Karpas-422 (cell line): ENCODE measurements around the gene TRUB1. TPM values are rescaled to one million over a fixed set of nuclear protein-coding genes. Genes with fewer than 3 reads are reported as not detected.

ENCODE experiments used
- DNase-seq: peaks from one replicate; pipeline ENCODE4 v3.0.0-alpha.2; 2015
- H2AFZ ChIP-seq: fragments of 200-600 bp; sonication (generic); 2 replicates; pipeline ENCODE4 v1.6.1; 2014; ENCODE audit warnings: antibody characterized with exemption, low read length, mixed read lengths
- H3K27ac ChIP-seq: fragments of 200-600 bp; sonication (generic); 2 replicates; pipeline ENCODE4 v1.5.1; 2014; ENCODE audit warnings: mild to moderate bottlenecking, low read length, moderate library complexity
- H3K27me3 ChIP-seq: fragments of 200-600 bp; sonication (generic); 2 replicates; pipeline ENCODE4 v1.6.1; 2014; ENCODE audit warnings: low read length, mixed read lengths
- H3K36me3 ChIP-seq: fragments of 200-600 bp; sonication (generic); 2 replicates; pipeline ENCODE4 v1.6.1; 2014; ENCODE audit warnings: low read length, mixed read lengths; ENCODE audit not compliant: insufficient read depth
- H3K4me1 ChIP-seq: fragments of 200-600 bp; sonication (generic); 2 replicates; pipeline ENCODE4 v1.6.1; 2014; ENCODE audit warnings: mild to moderate bottlenecking, low read length, mixed read lengths
- H3K4me2 ChIP-seq: fragments of 200-600 bp; sonication (generic); 2 replicates; pipeline ENCODE4 v1.6.1; 2014; ENCODE audit warnings: low read length, low read depth, mild to moderate bottlenecking; ENCODE audit not compliant: poor library complexity, severe bottlenecking
- H3K4me3 ChIP-seq: fragments of 200-600 bp; sonication (generic); 2 replicates; pipeline ENCODE4 v1.5.1; 2014; ENCODE audit warnings: mild to moderate bottlenecking, antibody characterized with exemption, low read length, mixed read lengths
- H3K79me2 ChIP-seq: fragments of 200-600 bp; sonication (generic); 2 replicates; pipeline ENCODE4 v1.6.1; 2014; ENCODE audit warnings: mild to moderate bottlenecking, low read length, mixed read lengths
- H3K9ac ChIP-seq: fragments of 200-600 bp; sonication (generic); 2 replicates; pipeline ENCODE4 v1.6.0; 2014; ENCODE audit warnings: low read length
- H3K9me2 ChIP-seq: fragments of 200-600 bp; sonication (generic), shearing (Covaris generic); replicated peaks from 2 replicates; pipeline ENCODE4 v1.6.0; 2014; ENCODE audit warnings: mild to moderate bottlenecking, low read length, moderate library complexity; ENCODE audit not compliant: insufficient read depth
- H3K9me3 ChIP-seq: fragments of 300-700, 200-600 bp; sonication (generic); 2 replicates; pipeline ENCODE4 v1.6.1; 2014; ENCODE audit warnings: low read length, mixed read lengths
- H4K20me1 ChIP-seq: fragments of 200-600 bp; sonication (generic); 2 replicates; pipeline ENCODE4 v1.6.1; 2014; ENCODE audit warnings: mild to moderate bottlenecking, antibody characterized with exemption, low read length, low read depth; ENCODE audit not compliant: insufficient read depth
- total RNA-seq: library from RNA; depleted of rRNA; stranded (reverse); fragments of >200 nt; shearing (Covaris generic); gene quantifications from 2 replicates; pipeline ENCODE4 v1.2.3, GENCODE V29; 2014; ENCODE audit warnings: low replicate concordance

TRUB1 gene
- total RNA-seq, 1 experiment from 2014 or later: 31.6 TPM

GRCh38 chr10:115018185-115018931, 80.4 kb downstream of the TRUB1 start:
- H4K20me1 ChIP-seq: no peaks in the 10 kb centered on the region
- no peak overlapping the region for H3K27ac ChIP-seq
- H3K36me3 ChIP-seq: no peaks in the 10 kb centered on the region
- no peaks in the 10 kb centered on the region for H3K9me3 ChIP-seq
- no peaks in the 10 kb centered on the region for H3K4me1 ChIP-seq
- no peak overlapping the region for H3K4me2 ChIP-seq
- 0 out of 2 replicates have a peak, but pooled peaks cover 4% of the 10 kb centered on the region for H3K27me3 ChIP-seq
- no peaks in the 10 kb centered on the region for H3K9me2 ChIP-seq
- H2AFZ ChIP-seq: no peak overlapping the region
- no peak overlapping the region for H3K9ac ChIP-seq
- DNase-seq: no peak
- no peak overlapping the region for H3K4me3 ChIP-seq
- H3K79me2 ChIP-seq: no peaks in the 10 kb centered on the region

- Histone ChIP-seq H3K4me3 (no peak overlapping the region), H2AFZ (no peak overlapping the region), H3K4me2 (no peak overlapping the region), H3K27me3 (0 out of 2 replicates have a peak, but pooled peaks cover 4% of the 10 kb centered on the region), H4K20me1 (no peaks in the 10 kb centered on the region), H3K9me2 (no peaks in the 10 kb centered on the region), H3K79me2 (no peaks in the 10 kb centered on the region), H3K4me1 (no peaks in the 10 kb centered on the region), H3K9me3 (no peaks in the 10 kb centered on the region), H3K27ac (no peak overlapping the region), H3K36me3 (no peaks in the 10 kb centered on the region), H3K9ac (no peak overlapping the region)
- no peak for DNase-seq
Observed at GRCh38 chr10:115020449-115020848, 82.5 kb downstream of the TRUB1 start.

GRCh38 chr10:115022733-115023132, 84.7 kb downstream of the TRUB1 start:
- Histone ChIP-seq H3K4me2 (no peak overlapping the region), H3K9me3 (no peaks in the 10 kb centered on the region), H3K79me2 (no peaks in the 10 kb centered on the region), H3K27me3 (0 out of 2 replicates have a peak, but pooled peaks cover 4% of the 10 kb centered on the region), H3K36me3 (no peaks in the 10 kb centered on the region), H3K4me3 (no peak overlapping the region), H3K27ac (no peak overlapping the region), H3K9ac (no peak overlapping the region), H2AFZ (no peak overlapping the region), H4K20me1 (no peaks in the 10 kb centered on the region), H3K9me2 (no peaks in the 10 kb centered on the region), H3K4me1 (no peaks in the 10 kb centered on the region)
- no peak for DNase-seq

- Histone ChIP-seq H3K4me2 (no peak overlapping the region), H4K20me1 (no peaks in the 10 kb centered on the region), H3K4me3 (no peak overlapping the region), H3K27me3 (0 out of 2 replicates have a peak, but pooled peaks cover 4% of the 10 kb centered on the region), H2AFZ (no peak overlapping the region), H3K79me2 (no peaks in the 10 kb centered on the region), H3K27ac (no peak overlapping the region), H3K9me2 (no peaks in the 10 kb centered on the region), H3K9ac (no peak overlapping the region), H3K36me3 (no peaks in the 10 kb centered on the region), H3K9me3 (no peaks in the 10 kb centered on the region), H3K4me1 (no peaks in the 10 kb centered on the region)
- no peak for DNase-seq
Observed at GRCh38 chr10:115023715-115024114, 85.7 kb downstream of the TRUB1 start.

GRCh38 chr10:115024371-115024770, 86.4 kb downstream of the TRUB1 start:
- H3K9ac ChIP-seq: no peak overlapping the region
- H4K20me1 ChIP-seq: no peaks in the 10 kb centered on the region
- no peaks in the 10 kb centered on the region for H3K79me2 ChIP-seq
- no peaks in the 10 kb centered on the region for H3K36me3 ChIP-seq
- H3K4me2 ChIP-seq: no peak overlapping the region
- 0 out of 2 replicates have a peak, but pooled peaks cover 4% of the 10 kb centered on the region for H3K27me3 ChIP-seq
- H3K9me2 ChIP-seq: no peaks in the 10 kb centered on the region
- H3K4me3 ChIP-seq: no peak overlapping the region
- H3K4me1 ChIP-seq: no peaks in the 10 kb centered on the region
- H3K9me3 ChIP-seq: no peaks in the 10 kb centered on the region
- no peak overlapping the region for H3K27ac ChIP-seq
- no peak overlapping the region for H2AFZ ChIP-seq
- no peak for DNase-seq

GRCh38 chr10:115026056-115026745, 88.2 kb downstream of the TRUB1 start:
- DNase-seq: no peak
- no peaks in the 10 kb centered on the region for H3K79me2 ChIP-seq

GRCh38 chr10:115026746-115027140, 88.7 kb downstream of the TRUB1 start:
- H3K9ac ChIP-seq: no peak overlapping the region
- H3K79me2 ChIP-seq: no peaks in the 10 kb centered on the region
- no peaks in the 10 kb centered on the region for H3K36me3 ChIP-seq
- H3K9me3 ChIP-seq: no peaks in the 10 kb centered on the region
- no peaks in the 10 kb centered on the region for H3K9me2 ChIP-seq
- H3K27ac ChIP-seq: no peak overlapping the region
- H4K20me1 ChIP-seq: no peaks in the 10 kb centered on the region
- H2AFZ ChIP-seq: no peak overlapping the region
- no peaks in the 10 kb centered on the region for H3K27me3 ChIP-seq
- H3K4me2 ChIP-seq: no peak overlapping the region
- no peaks in the 10 kb centered on the region for H3K4me1 ChIP-seq
- DNase-seq: no peak
- H3K4me3 ChIP-seq: no peak overlapping the region

More at GRCh38 chr10:115026056-115026745, 88.2 kb downstream of the TRUB1 start:
- H3K36me3 ChIP-seq: no peaks in the 10 kb centered on the region
- H3K9me3 ChIP-seq: no peaks in the 10 kb centered on the region
- H2AFZ ChIP-seq: no peak overlapping the region
- H3K4me1 ChIP-seq: no peaks in the 10 kb centered on the region
- H3K9me2 ChIP-seq: no peaks in the 10 kb centered on the region
- no peaks in the 10 kb centered on the region for H4K20me1 ChIP-seq
- no peaks in the 10 kb centered on the region for H3K27me3 ChIP-seq
- no peak overlapping the region for H3K4me3 ChIP-seq
- H3K27ac ChIP-seq: no peak overlapping the region
- H3K4me2 ChIP-seq: no peak overlapping the region
- no peak overlapping the region for H3K9ac ChIP-seq
